Purkinje cell (primary cell): ENCODE data around the gene VPS13D. TPM values are rescaled to one million over a fixed set of nuclear protein-coding genes. Genes with fewer than 3 reads are reported as not detected.

Source experiments
- polyA plus RNA-seq: library from polyadenylated mRNA; unstranded; fragments of >200 nt; fragmentation: Nextera tagmentation; gene quantifications from 2 replicates; pipeline ENCODE4 v1.2.1, GENCODE V29; 2014

The VPS13D gene, protein sequence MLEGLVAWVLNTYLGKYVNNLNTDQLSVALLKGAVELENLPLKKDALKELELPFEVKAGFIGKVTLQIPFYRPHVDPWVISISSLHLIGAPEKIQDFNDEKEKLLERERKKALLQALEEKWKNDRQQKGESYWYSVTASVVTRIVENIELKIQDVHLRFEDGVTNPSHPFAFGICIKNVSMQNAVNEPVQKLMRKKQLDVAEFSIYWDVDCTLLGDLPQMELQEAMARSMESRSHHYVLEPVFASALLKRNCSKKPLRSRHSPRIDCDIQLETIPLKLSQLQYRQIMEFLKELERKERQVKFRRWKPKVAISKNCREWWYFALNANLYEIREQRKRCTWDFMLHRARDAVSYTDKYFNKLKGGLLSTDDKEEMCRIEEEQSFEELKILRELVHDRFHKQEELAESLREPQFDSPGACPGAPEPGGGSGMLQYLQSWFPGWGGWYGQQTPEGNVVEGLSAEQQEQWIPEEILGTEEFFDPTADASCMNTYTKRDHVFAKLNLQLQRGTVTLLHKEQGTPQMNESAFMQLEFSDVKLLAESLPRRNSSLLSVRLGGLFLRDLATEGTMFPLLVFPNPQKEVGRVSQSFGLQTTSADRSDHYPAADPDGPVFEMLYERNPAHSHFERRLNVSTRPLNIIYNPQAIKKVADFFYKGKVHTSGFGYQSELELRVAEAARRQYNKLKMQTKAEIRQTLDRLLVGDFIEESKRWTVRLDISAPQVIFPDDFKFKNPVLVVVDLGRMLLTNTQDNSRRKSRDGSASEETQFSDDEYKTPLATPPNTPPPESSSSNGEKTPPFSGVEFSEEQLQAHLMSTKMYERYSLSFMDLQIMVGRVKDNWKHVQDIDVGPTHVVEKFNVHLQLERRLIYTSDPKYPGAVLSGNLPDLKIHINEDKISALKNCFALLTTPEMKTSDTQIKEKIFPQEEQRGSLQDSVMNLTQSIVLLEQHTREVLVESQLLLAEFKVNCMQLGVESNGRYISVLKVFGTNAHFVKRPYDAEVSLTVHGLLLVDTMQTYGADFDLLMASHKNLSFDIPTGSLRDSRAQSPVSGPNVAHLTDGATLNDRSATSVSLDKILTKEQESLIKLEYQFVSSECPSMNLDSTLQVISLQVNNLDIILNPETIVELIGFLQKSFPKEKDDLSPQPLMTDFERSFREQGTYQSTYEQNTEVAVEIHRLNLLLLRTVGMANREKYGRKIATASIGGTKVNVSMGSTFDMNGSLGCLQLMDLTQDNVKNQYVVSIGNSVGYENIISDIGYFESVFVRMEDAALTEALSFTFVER (N-terminal part only)
- 10.6 and 17.3 TPM in 2 replicates for polyA plus RNA-seq

GRCh38 chr1:12229835-12230548 is at the start of gene VPS13D:
Gene VPS13D, plus strand, starts transcription at chr1:12230030. Its CDS starts 4,237 bp downstream, at chr1:12234267.

Other genes with a start within 250 kb of the VPS13D start
- 16.6 and 16.8 TPM in 2 replicates for gene MFN2, start 249.6 kb upstream of the VPS13D start, polyA plus RNA-seq
- 1.2 and 2.5 TPM in 2 replicates for gene MIIP, start 210.5 kb upstream of the VPS13D start, polyA plus RNA-seq
- not detected in 2 replicates for gene TNFRSF8, start 166.7 kb upstream of the VPS13D start, polyA plus RNA-seq
- gene TNFRSF1B, start 63.0 kb upstream of the VPS13D start, polyA plus RNA-seq = not detected in 2 replicates